Nephron (organoid): ENCODE data around the gene IKZF1.

Source experiments
- H3K27ac Mint-ChIP-seq, 3 experiments: 2 replicates each; pipeline ENCODE4 v1.8.0; 2020; ENCODE audit warnings: mixed read lengths in 3 of 3, mild to moderate bottlenecking in 2 of 3, moderate library complexity in 1 of 3
- H3K27me3 Mint-ChIP-seq: 2 replicates; pipeline ENCODE4 v1.8.0; 2021; ENCODE audit warnings: low read depth, mild to moderate bottlenecking, moderate library complexity, mixed read lengths
- H3K36me3 Mint-ChIP-seq: 2 replicates; pipeline ENCODE4 v1.8.0; 2020; ENCODE audit warnings: low read depth, mixed read lengths
- H3K4me1 Mint-ChIP-seq: 2 replicates; pipeline ENCODE4 v1.8.0; 2020; ENCODE audit warnings: mixed read lengths
- H3K4me3 Mint-ChIP-seq, 3 experiments: 2 replicates each; pipeline ENCODE4 v1.8.0; 2020; ENCODE audit warnings: mild to moderate bottlenecking in 3 of 3, mixed read lengths in 3 of 3, moderate library complexity in 2 of 3
- H3K9me3 Mint-ChIP-seq: 2 replicates; pipeline ENCODE4 v1.8.0; 2020; ENCODE audit warnings: mixed read lengths
- TF ChIP-seq, protein P1 (sequence below), 3 experiments: fragments of 200-600 bp; sonication (generic); IDR thresholded peaks; one replicate each; pipeline ENCODE4 v1.5.0; 2021; ENCODE audit warnings: antibody characterized with exemption in 3 of 3; ENCODE audit not compliant: unreplicated experiment in 3 of 3

The IKZF1 gene

GRCh38 chr7:50389961-50390360, 85.4 kb downstream of the IKZF1 start:
- Mint-ChIP-seq H3K27me3 (peaks cover 7% of the 10 kb centered on the region), H3K4me3 (no peak overlapping the region), H3K27ac (no peak overlapping the region), H3K36me3 (no peaks in the 10 kb centered on the region), H3K9me3 (no peaks in the 10 kb centered on the region), H3K4me1 (no peaks in the 10 kb centered on the region)
- TF ChIP-seq, protein P1, sequence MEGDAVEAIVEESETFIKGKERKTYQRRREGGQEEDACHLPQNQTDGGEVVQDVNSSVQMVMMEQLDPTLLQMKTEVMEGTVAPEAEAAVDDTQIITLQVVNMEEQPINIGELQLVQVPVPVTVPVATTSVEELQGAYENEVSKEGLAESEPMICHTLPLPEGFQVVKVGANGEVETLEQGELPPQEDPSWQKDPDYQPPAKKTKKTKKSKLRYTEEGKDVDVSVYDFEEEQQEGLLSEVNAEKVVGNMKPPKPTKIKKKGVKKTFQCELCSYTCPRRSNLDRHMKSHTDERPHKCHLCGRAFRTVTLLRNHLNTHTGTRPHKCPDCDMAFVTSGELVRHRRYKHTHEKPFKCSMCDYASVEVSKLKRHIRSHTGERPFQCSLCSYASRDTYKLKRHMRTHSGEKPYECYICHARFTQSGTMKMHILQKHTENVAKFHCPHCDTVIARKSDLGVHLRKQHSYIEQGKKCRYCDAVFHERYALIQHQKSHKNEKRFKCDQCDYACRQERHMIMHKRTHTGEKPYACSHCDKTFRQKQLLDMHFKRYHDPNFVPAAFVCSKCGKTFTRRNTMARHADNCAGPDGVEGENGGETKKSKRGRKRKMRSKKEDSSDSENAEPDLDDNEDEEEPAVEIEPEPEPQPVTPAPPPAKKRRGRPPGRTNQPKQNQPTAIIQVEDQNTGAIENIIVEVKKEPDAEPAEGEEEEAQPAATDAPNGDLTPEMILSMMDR (IDR thresholded peaks at IDR 0.05; ENCODE audit: unreplicated experiment in 3 of 3), result no peak

GRCh38 chr7:50391386-50391785, 86.9 kb downstream of the IKZF1 start:
- Mint-ChIP-seq H3K9me3 (no peaks in the 10 kb centered on the region), H3K36me3 (no peaks in the 10 kb centered on the region), H3K27ac (no peak overlapping the region), H3K4me1 (no peaks in the 10 kb centered on the region), H3K4me3 (no peak overlapping the region), H3K27me3 (peaks cover 7% of the 10 kb centered on the region)
- TF ChIP-seq, protein P1 (IDR thresholded peaks at IDR 0.05; ENCODE audit: unreplicated experiment in 3 of 3), result no peak

- no peaks in the 10 kb centered on the region for H3K36me3 Mint-ChIP-seq
- H3K4me1 Mint-ChIP-seq, result no peaks in the 10 kb centered on the region
- no peaks in the 10 kb centered on the region for H3K9me3 Mint-ChIP-seq
- TF ChIP-seq, protein P1 (IDR thresholded peaks at IDR 0.05; ENCODE audit: unreplicated experiment in 3 of 3), result no peak
- H3K4me3 Mint-ChIP-seq, result no peak overlapping the region
- H3K27me3 Mint-ChIP-seq, result peaks cover 7% of the 10 kb centered on the region
- no peak overlapping the region for H3K27ac Mint-ChIP-seq
These were observed 88.6 kb downstream of the IKZF1 start for GRCh38 chr7:50393076-50393475.

DNA sequence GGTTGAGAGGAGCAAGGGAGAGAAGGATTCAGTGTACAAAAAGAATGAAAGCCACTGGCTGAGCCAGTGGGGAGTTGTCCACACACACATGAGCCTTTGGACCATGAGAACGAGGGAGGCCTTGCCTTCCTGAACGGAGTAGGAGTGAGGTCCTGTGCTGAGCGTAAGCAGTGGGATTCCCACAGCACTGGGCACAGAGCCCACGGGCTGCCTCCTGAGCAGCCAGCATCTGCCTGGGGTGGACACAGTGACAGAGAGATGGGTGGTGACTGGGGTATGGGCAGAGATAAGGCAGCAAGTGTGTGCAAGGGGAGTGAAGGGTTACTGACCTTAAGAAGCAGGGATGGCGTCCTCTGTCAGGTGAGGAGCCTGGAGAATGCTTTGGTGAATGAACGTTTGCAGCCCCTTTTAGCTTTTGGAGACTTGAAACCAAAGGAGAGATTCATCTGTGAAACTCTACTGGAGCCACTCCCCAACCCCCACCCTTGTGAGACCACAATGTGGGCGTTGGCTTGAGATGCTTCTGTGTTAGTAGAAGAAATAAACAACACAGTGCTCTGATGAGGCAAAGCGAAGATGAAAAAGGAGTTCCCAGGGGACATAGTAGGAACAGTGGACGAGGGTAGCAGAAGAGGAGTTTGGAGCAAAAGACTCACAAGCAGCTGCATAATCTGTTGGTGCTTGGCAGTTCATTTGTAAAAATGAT, 89.2 kb downstream of the IKZF1 start:
- Mint-ChIP-seq H3K27ac (no peak overlapping the region), H3K9me3 (no peaks in the 10 kb centered on the region), H3K4me3 (no peak overlapping the region), H3K4me1 (no peaks in the 10 kb centered on the region), H3K36me3 (no peaks in the 10 kb centered on the region), H3K27me3 (peaks cover 7% of the 10 kb centered on the region)
- TF ChIP-seq, protein P1 (IDR thresholded peaks at IDR 0.05; ENCODE audit: unreplicated experiment in 3 of 3), result no peak

GRCh38 chr7:50394315-50394714, 89.8 kb downstream of the IKZF1 start:
- TF ChIP-seq, protein P1 (IDR thresholded peaks at IDR 0.05; ENCODE audit: unreplicated experiment in 3 of 3), result no peak
- Mint-ChIP-seq H3K4me1 (no peaks in the 10 kb centered on the region), H3K4me3 (no peak overlapping the region)

DNA sequence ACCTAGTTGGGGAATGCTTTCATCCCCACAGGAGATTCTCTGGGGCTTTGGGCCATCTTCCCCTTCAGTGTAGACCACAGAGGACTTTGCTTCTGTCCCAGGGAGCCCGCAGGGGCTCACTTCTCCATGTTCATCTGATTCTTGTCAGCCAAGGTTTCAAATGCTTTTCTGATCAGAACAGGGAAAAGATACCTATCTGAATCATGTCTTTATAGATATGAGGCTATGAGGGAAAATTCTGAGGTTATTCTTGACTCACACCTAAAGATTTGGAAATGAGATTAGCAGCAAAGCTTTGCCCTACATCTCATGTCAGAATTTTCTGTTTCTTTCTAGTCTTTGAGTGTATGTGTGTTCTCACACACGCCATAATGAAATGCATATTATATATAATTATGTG, 92.3 kb downstream of the IKZF1 start:
- Mint-ChIP-seq H3K36me3 (no peaks in the 10 kb centered on the region), H3K4me3 (no peak overlapping the region), H3K9me3 (no peaks in the 10 kb centered on the region), H3K27me3 (peaks cover 9% of the 10 kb centered on the region), H3K27ac (no peak overlapping the region), H3K4me1 (no peaks in the 10 kb centered on the region)
- TF ChIP-seq, protein P1 (IDR thresholded peaks at IDR 0.05; ENCODE audit: unreplicated experiment in 3 of 3), result no peak

More at GRCh38 chr7:50394315-50394714, 89.8 kb downstream of the IKZF1 start:
- H3K36me3 Mint-ChIP-seq, result no peaks in the 10 kb centered on the region
- no peaks in the 10 kb centered on the region for H3K9me3 Mint-ChIP-seq
- H3K27me3 Mint-ChIP-seq, result peaks cover 4% of the 10 kb centered on the region
- no peak overlapping the region for H3K27ac Mint-ChIP-seq
